ENCODE data around the gene PDGFRB.

GRCh38 chr5:150085191-150085912 is 70.3 kb downstream of the PDGFRB start:
- TF ChIP-seq POLR2A (IDR thresholded peaks at IDR 0.05), result no peak
- no peak for TF ChIP-seq CTCF (IDR thresholded peaks at IDR 0.05)
